DMS114 treated with DMSO at 0.1 percent for 48 hours (cell line): Measurements from ENCODE around the gene RGS2.

Experiments
- DNase-seq: peaks from one replicate; lab custom pipeline; 2025; ENCODE audit not compliant: unreplicated experiment; lab: John Stamatoyannopoulos, UW

RGS2 gene, protein sequence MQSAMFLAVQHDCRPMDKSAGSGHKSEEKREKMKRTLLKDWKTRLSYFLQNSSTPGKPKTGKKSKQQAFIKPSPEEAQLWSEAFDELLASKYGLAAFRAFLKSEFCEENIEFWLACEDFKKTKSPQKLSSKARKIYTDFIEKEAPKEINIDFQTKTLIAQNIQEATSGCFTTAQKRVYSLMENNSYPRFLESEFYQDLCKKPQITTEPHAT

DNA sequence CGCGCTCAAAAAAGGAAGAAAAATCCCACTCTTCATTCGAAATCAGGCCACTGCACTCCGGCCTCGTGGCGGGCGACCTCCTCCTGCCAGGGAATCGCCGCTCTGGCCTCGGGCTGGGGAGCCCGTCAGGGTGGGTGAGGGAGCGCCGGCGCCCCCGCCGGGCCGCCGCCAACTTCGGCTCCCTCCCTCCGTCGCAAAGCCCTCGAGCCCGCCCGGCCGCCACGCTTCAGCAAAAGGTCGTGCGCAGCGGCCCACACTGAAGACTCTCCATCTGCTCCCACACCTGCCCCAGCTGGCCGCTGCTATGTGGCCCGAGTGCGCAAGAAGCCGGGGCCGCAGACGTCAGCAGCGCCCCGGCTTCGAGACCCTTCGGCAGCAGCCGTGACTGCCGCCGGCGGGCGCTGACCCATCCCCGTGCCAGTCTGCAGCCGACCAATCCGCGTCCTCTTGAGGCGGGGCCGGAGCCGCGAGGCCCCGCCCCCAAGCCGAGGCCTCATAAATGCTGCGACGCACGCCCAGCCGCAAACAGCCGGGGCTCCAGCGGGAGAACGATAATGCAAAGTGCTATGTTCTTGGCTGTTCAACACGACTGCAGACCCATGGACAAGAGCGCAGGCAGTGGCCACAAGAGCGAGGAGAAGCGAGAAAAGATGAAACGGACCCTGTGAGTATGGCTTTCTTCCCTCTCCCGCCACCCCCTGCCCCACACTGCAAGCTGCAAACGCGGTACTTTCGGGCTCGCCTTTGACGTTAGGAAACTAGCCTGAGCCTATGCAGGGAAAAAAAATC lies at the start of gene RGS2:
Gene RGS2 (plus strand): TSS at position 522 of the 789 bp plus-strand sequence. CDS start 33 bp downstream, at position 555.
- peak; percentile 84 for DNase-seq

DNA sequence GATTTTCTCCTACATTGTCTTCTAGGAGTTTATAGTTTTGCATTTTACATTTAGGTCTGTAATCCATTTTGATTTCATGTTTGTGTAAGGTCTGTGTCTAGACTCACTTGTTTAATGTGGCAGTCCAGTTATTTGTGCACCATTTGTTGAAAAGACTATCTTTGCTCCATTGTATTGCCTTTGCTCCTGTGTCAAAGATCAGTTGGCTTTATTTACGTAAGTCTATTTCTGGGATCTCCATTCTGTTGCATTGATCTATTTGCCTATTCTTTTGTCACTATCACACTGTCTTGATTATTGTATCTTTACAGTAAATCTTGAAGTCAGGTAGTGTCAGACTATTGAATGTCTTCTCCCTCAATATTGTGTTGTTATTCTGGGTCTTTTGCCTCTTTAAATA lies 49.7 kb upstream of the RGS2 start:
- no peak for DNase-seq

DNA sequence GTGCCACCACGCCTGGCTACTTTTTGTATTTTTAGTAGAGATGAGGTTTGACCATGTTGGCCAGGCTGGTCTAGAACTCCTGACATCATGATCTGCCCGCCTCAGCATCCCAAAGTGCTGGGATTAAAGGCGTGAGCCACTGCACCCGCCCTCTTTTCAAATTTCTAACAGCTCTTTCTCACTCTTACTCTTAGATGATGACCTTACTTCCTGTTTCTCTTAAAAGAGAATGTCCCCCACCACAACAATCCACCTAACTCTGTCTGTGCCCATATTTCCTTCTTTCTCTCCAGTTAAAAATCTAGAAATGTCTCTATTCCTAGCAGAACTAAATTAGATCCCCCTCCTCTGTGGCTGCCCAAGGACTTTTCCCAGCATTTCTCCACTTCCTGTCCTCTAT lies 46.6 kb upstream of the RGS2 start:
- DNase-seq: no peak

DNA sequence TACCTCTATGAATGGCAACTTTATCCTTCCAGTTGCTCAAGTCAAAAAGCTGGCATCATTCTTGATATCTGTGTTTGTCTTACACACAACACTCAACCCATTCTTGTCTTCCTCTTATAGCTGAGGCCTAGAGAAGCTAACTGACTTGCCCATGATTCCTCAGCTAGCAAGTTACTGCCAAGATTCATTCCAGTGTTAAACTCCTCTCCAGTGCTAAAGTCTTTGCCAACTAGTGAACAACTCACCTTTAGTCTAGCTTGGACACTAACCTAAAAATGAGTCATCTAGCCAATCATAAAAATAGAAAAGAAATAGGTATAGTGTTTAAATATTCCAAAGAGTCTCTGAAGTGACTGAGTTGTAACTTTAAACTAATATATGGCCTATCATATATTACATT lies 45.6 kb upstream of the RGS2 start:
- no peak for DNase-seq

DNA sequence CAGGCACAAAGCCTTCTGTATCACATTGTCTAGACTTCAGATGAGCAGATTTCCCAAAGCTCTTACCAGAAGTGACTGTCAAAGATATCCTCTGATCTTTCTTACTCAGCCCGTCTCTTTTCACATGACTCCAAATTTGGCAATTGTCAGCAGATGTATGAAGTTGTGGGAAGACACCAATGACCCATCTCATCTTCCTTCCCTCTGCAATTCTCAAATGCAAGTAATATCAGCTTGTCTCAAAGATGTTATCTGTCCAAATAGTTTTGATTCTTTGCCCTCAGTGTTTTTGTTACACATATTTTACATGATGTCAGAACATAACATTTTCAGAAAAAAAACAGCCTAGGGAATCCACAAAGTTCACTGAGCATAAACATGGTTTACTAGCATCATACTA lies 45.1 kb upstream of the RGS2 start:
- DNase-seq: no peak

DNA sequence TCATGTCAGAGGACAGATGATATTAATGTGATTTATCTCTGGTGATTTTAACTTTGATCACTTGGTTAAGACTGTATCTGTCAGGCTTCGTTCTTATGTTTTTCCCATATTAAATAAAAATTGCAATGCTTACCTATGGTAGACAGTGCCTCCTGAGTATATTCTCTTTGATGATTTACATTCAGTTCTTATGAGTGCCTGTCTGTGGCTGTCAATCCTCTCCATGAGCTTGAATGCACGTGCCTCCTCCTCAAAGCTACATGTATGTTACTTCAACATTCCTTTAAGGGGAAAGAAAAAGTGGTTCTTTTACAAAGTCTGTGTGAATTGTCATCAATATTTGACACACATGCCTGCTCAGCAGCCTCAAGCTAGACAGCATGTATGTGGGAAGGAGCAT lies 44.2 kb upstream of the RGS2 start:
- DNase-seq: no peak

DNA sequence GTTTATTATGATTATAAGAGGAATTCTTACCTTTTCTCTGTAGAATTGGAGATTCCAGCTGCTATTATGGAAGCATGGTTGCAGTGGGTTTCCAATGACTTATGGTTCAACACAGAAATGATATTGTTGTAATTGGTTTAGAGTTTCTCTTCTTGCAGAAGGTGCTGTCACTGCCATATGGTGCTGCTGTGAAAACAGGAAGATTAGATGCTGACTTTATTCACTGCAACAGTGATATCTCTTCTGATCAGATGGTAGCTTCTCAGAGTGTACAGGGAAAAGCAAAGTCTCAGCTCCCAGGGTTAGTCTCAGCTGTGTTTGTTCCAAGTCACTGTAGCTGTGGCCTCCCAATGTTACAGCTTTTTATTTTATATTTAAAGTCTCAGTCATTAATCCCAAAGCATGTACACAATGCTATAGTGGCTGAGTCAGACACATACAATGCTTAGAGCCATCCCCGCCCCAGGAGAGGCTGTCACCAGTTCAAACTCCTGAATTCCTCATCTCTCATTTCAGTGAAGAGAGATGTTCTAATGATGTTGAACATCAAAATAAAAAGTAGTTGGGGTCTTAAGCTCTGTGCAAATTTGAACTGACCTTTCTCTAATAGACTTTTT lies 42.7 kb upstream of the RGS2 start:
- no peak for DNase-seq

DNA sequence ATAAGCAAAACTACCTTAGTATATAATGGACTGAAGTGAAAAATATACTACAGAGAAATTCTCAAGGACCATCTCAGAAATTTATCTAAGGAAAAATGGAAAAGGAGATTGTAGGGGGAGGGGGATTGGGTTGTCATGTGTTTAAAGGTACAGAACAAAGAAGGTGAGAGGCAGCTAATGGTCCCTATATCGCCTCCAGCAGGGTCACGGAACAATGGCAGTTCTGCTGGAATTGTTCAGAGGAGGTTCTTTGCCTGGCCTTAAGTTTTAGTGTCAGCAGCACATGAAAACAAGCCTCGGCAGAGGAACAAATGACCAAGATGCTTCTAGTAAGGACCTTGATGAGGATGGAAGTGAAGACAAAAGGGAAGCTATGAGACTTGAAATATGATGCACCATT lies 42.0 kb upstream of the RGS2 start:
- DNase-seq: no peak

DNA sequence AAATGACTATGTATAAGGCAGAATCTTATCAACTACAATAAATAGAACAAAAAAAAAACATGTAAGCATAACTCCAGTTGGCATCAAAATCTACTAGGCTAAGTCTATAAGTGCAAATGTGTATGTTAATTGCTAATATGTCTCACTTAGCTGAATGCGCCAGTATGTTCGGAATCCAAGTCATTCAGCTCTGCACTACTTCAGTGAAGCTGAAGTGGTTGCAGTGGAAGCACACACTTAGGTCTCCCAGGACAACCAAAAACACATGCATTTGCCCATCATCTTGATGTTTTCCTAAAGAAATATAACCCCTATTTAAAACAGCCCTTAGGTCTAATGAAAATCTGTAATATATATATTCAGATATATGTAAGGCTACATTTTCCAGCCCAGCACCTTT lies 41.0 kb upstream of the RGS2 start:
- no peak for DNase-seq

DNA sequence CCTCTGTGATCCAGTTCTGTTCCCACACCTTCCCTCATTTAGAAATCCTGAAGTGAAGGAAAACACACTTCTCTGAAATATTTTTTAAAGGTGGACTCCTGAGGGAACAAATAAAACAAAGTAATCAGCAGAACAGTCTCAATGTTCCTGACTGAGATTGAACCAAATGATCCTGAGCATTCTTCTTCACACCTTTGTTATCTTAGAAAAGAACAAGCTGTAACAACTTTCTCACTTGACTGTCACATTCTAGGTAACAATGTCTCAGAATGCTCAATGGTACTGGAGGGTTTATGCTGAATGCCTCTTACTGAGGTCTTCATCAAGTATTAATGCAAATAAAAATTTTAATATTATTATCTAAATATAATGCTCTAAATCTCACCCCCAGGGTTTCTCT lies 40.4 kb upstream of the RGS2 start:
- DNase-seq: no peak

DNA sequence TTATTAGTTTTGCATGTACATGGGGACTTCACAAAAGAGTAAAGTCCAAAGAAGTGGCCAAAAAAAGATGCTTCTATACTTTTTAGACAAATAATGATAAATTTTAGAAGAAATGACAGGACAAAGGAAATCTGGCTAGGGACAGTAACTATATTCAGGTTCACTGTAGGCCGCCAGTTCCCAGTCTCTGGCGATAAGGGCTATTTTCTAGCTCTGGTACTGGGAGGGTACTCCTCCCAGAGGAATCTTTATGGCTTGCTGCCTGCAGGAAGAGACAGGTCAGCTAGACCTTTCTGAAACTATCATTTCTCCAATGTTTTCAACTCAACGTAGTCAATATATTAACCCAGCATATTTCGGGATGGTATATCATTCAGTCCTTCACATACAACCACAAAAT lies 37.5 kb upstream of the RGS2 start:
- no peak for DNase-seq

DNA sequence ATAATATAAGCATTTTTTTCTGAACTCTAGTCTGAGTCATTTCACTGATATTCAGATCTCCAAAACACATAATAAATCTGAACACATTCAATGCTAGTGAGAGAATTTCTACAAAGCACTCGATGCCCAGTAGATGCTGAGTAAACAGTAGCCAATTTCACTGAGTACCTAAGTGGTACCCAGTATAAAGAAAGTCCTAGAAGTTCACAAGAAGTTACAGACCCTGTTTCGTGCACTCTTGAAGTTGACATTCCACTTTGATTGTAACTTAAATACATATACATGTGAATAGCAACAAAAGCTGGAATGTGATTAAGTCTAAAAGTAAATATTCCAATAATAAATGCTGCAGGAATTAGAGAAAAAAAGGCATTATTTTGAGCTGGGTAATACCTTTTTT lies 33.2 kb upstream of the RGS2 start:
- no peak for DNase-seq

DNA sequence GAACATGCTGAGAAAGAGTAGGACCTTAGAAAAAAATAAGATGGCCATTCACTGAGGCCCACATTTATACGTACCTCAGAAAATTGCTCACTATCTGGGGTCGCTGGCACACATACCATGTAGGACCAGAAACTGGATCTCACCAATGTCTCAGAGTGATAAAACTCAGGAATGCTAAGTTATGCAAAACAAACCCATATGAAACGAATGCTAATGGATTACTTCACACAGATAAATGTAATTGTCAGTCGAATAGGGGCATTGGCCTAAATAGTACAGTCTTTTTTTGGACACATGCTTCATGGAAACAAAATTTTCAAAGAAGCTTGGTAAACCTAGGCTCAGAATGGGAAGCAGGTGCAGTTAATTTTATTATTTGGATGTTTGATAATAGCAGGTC lies 32.6 kb upstream of the RGS2 start:
- DNase-seq: no peak

DNA sequence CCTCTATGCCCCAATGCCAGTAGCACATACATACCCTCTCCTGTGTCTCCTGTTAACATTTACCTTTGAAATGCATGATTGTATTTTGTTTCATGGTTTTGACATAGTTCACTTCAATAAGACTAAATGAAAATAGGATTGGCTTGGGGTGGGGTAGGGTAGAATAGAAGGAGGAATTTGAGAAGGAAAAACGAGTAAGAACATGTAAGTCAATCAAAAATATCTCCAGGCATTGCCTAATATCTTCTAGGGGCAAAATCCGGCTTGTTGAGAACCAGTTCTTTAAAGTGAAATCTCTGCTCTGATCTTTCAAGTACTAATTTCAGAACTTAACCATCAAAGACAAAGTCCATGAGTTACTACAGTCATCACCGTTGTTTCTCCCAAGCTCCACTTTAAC lies 31.8 kb upstream of the RGS2 start:
- no peak for DNase-seq

DNA sequence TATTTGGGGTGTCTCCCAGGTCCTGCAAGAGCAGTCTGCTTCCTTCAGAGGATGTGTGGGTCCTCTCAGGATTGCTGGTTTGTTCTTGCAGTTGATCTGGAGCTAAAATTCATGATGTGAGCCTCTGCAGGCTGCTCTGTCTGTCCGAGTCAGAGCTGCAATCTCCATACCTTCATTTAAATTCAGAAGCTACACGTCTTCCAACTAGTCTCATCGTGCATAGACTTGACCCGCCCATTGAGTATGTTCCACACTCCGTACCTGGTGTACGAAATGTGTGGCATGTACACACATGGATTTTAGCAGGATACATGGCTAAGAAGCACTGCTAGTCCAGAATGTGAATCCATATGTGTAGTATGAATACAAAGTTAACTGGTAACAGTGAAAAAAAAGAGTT lies 25.0 kb upstream of the RGS2 start:
- no peak for DNase-seq

DNA sequence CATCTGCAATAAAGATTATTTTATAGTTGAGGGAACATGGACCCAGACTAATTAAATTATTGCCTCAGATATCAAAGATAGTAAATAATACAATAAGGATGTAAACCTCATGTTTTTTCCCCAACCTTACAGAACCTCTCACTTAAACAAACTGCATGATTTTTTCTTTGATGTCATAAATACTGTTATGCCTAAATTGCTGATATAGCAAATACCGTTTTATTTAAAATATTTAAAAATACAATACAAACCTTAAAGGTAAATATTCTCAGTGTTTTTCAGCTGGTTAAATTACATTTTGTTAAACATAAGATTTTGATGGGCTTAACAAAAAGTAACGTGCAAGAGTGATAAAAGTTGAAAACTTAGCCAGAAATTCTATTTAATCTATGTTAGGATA lies 24.4 kb upstream of the RGS2 start:
- no peak for DNase-seq

DNA sequence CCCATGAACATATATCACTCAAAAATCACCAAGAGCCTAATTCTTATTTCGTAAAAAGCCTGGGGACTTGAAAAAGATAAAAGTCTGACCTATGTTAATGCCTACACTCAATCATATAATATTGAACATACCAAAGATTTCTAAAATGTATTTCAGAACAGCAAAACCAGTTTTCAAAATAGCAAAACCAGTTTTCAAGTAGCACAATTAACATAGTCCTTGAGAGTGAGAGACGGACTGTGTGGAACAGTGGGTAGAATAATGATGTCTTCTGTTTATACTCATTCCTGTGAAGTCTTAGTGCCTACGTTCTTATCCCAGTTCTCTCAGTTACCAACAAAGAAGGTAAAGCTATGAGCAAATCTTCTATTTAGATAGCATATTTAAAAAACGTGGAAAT lies 22.3 kb upstream of the RGS2 start:
- DNase-seq: no peak

DNA sequence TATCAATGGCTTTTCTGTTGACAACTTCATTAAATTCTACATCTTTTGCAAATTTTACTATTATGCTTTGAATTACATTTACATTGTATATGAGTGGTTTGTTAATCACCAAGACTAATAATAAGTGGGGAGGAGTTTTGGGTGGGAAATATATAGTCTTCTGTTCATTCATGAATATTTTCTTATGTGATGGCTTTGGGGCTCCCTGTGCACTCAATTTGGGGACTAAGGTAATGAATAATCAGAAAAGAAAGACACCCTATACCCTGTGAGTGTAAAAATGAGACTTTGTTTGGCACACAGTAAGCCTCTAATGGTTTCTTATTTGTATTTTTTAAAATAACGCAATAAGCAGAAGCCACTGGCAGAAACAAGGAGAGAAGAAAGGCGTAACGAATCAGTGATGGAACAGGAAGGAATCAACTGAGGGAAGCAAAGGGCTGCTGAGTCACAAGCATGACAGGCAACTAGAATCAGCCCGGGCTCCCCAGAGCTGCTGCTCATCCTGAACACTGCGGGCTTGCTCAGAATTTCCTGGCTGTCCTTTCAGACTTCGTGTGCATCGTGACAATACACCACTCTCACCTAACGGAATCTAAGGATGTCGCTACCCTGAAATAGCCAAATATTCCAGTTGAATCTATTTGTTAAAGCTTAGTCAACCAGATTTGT lies 20.8 kb upstream of the RGS2 start:
- DNase-seq: no peak

DNA sequence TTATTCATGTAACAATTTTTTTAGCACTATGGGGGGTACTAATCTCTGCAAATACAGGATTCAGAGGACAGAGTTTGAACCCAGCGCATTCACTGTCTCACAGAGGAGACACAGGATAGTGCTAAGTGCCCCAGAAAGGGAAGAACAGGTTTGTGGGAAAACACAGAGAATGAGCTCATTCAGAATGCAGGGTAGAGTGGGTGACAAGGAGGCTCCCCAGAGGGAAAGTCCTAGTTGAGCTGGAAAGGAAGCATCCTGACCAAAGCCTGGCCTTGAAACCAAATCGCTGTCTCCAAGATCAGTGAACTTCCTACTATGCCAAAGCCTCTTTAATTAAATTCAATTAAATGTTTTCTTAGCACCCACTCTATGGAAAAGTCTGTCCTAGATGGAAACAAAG lies 19.0 kb upstream of the RGS2 start:
- no peak for DNase-seq

DNA sequence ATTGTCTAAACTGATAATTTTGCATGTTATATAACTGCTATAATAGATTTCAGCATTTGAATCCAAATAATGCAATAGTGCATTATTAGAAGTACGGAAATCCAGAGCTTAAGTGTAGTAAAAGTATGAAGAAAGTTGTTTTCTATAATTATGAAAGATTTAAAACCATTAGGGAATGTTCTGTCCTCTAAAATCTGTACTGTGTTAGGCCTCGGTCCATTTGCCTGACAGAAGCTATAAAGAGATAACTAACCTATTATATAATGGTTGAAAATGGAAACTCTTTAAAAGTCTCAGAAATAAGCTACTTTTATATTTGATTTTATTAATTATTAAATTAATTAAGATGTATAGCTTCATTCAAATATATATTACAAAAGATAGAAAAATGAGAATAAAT lies 16.2 kb upstream of the RGS2 start:
- no peak for DNase-seq

DNA sequence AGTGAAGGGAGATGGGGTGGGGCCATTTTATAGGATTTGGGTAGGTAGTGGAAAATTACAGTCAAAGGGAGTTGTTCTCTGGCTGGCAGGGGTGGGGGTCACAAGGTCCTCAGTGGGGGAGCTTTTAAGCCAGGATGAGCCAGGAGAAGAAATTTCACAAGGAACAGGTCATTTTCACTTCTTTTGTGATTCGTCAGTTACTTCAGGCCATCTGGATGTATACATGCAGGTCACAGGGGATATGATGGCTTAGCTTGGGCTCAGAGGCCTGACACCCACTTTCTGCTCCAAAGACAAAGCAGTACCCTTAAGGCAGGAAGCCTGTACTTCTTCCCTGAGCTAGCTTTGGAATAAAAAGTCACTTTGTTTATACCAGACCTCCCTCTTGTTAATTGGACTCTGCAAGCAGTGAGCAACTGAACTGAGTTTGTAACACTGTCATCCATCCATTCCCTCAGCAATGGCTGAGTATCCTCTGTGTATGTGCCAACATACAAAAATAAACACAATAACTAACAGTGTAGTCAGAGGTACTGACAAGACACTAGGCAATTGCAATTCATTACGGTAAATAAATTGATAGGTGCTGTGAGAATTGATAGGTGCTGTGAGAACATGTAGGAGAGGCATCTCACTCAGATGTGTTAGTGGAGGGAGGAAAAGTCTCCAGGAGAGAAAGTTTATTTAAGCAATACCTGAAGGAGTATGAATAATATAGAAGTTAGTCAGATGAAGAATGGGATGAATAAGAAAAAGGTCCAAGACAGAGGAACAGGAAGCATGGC lies 14.7 kb upstream of the RGS2 start:
- DNase-seq: no peak

DNA sequence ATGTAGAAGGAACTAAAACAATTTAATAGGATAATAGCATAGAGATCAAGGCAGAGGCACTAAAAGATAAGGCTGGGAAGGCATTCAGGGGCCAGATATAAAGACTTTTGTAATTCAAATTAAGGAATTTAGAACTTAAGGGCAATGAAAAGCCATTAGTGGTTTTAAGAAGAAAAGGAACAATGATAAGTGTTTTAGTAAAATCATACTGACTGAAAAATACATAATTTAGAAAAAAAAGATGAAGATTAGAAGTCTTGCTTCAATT lies 14.1 kb upstream of the RGS2 start:
- no peak for DNase-seq
